Measurements from ENCODE around the gene GNG14.

GNG14 gene

DNA sequence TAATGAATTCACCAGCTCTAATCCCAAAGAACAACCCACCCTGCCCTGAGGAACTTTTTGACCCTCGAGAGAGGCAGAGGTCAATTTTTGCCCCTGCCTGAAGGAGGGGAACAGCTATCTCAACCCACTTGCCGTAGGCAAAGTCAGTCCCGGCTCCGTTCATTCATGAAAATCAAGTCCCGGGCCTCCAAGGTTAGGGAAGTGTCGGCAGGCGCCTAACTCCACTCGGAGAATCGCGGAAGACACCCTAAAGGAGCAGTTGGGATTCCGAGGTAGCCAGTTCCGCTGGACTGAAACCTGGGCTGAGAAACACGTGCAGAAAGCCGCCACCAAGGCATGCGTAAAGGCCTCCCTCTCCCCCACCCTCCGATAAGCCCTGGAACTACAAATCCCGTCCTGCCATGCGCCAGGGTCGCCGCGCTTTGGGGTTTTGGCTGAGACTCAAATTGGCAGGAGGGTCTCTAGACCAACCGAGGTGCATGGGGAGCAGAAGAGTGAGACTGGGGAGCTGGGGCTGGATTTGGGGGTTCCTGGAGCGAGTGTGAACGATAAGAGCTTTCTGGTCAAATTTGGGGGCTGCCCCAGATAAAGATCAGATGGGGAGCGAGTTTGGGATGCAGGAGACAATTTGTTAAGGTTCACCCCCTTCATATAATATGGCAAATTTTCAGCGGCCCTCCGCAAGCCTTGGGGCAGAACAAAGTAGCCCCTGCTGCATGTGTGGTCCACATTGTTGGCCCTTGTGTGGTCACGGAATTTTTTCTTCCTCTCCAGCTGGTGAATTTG lies 36.0 kb downstream of the GNG14 start, which contains the start of gene TNPO2:
Gene TNPO2, minus strand, starts transcription at position 292 of the 786 bp plus-strand sequence. CDS start 2,955 bp downstream, outside the sequence.
- TF ChIP-seq, protein P1, sequence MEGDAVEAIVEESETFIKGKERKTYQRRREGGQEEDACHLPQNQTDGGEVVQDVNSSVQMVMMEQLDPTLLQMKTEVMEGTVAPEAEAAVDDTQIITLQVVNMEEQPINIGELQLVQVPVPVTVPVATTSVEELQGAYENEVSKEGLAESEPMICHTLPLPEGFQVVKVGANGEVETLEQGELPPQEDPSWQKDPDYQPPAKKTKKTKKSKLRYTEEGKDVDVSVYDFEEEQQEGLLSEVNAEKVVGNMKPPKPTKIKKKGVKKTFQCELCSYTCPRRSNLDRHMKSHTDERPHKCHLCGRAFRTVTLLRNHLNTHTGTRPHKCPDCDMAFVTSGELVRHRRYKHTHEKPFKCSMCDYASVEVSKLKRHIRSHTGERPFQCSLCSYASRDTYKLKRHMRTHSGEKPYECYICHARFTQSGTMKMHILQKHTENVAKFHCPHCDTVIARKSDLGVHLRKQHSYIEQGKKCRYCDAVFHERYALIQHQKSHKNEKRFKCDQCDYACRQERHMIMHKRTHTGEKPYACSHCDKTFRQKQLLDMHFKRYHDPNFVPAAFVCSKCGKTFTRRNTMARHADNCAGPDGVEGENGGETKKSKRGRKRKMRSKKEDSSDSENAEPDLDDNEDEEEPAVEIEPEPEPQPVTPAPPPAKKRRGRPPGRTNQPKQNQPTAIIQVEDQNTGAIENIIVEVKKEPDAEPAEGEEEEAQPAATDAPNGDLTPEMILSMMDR (IDR thresholded peaks at IDR 0.05), result no peak

GRCh38 chr19:12726988-12727316 lies 39.2 kb downstream of the GNG14 start:
- TF ChIP-seq, protein P1 (IDR thresholded peaks at IDR 0.05), result no peak

GRCh38 chr19:12727745-12728433 lies 40.1 kb downstream of the GNG14 start:
- TF ChIP-seq, protein P1 (IDR thresholded peaks at IDR 0.05), result no peak

DNA sequence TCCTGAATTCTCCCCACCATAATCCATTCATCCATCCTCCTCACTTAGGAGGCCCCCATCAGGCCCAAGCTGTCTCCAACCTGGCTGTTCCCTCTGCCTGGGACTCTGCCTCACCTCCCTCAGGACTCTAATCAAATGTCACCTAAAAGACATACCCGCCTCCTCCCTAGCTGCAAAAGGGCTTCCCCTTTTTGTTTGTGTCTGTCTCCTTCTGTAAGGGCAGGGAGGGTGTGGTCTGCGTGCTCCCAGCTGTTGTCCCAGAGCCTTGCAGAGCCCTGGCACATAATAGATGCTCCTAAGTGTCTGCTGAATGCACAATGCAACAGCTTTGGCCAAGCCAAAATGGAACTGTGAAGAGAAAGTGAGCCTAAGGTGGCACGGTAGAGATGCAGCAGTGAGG lies 42.3 kb downstream of the GNG14 start:
- TF ChIP-seq, protein P1 (IDR thresholded peaks at IDR 0.05), result no peak

DNA sequence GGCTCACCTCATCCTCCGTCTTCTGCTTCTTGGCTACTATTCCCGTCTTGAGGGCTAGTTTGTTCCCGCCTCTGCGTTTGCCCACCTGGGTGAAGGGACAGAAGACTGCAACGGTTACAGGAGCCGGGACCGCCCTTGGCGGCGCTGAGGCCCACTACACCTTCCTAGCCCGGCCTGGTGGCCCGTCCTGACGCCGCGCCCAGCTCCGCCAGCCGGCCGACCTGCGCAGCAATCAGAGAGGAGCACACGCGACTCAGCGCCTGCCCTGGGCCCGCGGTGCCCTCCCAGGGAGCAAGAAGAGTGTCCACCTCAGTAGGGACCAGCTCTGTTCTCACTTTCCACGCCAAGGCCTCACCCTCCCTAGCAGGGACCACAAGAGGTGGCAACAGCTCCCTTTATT lies 43.5 kb downstream of the GNG14 start:
- TF ChIP-seq, protein P1 (IDR thresholded peaks at IDR 0.05), result no peak

DNA sequence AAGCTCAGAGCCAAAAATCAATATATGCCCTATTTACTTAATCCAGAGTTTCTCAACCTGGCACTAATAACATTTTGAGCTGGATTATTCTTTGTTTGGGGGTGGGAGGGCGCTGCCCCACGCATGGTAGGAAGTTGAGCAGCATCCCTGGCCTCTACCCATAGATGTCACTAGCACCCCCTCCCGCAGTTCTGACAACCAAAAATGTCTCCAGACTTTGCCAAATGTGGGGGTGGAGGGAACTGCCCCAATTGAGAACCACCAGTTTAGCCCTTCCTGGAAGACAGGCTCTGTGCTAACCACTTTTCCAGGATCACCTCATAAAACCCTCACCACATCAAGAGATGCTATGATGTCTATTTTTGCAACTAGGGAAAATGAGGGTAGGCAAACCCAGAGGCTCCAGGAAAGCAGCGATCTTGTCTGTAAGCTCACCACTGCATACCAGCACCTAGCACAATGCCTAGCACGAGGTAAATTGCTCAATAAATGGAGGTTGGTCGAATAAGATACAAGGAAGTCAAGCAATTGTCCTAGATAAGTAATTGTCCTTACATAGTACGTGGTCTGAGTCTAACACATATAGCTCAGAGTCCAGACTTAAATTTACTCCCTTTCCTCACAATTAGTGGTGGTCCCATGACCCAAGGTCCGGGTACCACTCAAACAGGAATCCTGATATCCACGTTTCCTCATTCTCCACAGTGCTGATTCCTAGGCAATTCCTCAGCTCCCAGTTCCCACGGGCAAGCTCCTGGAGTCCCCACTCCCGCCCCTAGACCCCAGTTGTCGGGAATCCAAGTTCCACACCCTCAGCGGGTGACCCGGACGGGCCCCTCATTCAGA lies 45.8 kb downstream of the GNG14 start:
- TF ChIP-seq, protein P1 (IDR thresholded peaks at IDR 0.05), result peak; percentile 50; the same call in 1 of the 2 replicates
